Stimulated activated CD8-positive, alpha-beta memory T cell treated with anti-CD3 and anti-CD28 coated beads, Interleukin-4, amount 100 ng/mL, for 48 hours (primary cell): ENCODE results near the gene LRMDA.
"Not testable (repeated sequence)": the region's sequence is repeated elsewhere in the genome, so short reads cannot be mapped to it uniquely, and the experiment has no call there.

Experiments
- DNase-seq: peaks from one replicate; pipeline ENCODE4 v3.0.0-alpha.2; 2020

LRMDA gene

DNA sequence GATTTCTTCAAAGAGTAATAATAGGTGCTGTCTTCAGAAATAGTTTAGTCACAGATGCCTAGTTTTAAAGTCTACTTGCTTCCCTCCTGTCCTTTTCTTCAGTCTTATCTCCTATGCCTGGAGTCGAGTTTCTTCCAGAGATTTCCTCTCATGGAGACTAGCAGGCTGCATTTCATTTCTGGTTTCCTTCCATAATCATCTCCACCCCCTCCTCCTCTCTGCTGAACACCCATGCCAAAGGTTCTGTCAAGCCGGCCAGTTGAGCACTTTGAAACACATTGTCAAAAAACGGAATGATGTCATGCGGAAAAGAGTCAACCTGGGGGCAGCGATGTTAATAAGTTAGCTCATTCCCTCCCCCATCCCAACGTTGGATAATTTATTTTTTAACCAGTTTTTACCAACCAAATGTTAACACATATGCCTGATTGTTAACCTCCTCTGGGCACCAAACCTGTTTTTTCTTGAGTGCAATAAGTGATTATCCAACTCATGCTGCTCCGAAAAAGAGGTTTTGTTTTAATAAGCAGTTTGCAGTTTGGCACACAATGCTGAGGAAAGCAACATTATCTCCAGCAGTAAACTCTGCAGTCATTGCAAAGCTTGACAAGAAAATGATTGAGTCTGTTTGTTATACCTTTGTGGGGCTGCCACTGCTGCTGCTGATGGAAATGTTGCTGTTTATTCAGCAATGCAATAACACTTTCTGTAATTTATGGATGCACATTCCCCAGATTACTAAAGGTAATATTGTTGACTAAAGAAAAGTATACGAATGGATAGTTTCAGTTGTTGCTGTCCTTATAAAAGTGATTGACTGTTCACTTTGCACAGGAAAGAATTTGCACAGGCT is 161.6 kb downstream of the LRMDA start:
- DNase-seq, result no peak

DNA sequence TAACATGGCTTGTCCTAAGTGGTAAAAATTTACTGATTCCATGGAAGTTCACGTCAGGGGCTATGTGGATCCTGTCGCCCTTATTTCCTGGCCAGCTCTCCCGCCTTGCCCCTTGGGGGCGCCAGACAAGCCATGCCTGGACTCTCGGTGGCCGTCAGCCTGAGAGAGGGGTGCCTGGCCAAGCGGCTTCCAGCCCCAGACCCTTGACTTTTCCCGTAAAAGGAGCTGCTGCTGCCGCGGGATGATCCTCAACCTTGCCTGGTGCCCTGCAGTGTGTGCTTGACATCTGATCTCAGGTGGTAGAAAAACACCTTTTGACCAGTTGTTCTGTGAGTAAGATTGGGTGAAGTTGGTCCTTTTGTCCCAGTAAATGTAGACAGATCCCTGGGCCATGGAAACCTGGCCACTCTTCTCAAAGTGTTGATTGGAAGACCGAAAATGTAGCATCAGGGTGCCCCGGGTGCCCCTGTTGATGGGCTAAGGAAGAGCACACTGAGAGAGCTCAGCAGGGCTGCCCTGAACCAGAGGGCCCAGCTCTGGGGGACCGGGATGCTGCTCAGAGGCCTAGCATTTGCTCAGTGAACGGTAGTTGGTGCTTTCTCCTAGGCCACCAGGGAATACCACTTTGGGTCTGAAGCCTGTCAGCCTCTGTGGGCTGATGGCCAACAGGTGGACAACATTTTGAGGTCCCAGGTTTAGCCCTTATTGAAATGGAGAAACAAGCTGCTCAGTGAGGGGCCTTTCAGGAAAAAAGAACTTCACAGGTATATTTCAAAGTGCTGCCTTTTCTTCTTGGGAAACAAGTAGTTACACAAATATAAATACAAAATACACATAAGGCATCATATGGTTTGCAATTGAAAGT is 162.5 kb downstream of the LRMDA start:
- DNase-seq, result no peak

DNA sequence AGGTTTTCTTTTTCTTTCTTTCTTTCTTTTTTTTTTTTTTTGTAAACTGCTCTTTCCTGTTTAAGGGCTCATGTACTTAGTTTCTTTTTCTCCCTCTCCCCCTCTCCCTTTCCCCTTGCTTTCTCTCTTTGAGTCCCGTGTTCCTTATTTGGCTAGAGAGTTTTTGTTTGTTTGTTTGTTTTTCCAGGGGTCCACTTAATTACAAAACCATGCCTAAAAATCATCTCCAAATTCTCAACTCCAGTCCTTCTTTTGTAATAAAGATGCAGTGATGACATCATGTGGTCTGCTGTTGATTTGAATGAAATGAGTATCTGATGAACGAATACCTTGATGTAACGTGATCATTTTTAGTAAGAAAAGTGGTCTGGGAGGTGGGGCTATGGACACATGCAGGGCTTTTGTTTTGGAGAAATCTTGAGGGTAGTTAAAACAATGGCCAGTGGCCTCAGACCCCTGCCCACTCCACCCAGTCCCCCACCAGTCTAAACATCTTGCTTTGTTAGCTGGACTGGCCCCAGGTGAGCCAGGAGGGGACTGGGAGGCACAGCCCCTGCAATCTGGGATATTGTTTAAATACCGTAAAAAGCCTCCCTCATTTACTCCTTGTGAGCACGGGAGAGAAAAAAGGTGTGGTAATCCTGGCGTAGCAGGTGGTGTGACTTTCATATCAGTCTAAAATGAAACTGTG is 165.7 kb downstream of the LRMDA start:
- no peak for DNase-seq

- DNase-seq, result no peak
Observed at GRCh38 chr10:75597773-75598440, 166.5 kb downstream of the LRMDA start.

- DNase-seq, result no peak
Observed at GRCh38 chr10:75598998-75599397, 167.6 kb downstream of the LRMDA start.

GRCh38 chr10:75599875-75600648 is 168.6 kb downstream of the LRMDA start:
- no peak for DNase-seq

DNA sequence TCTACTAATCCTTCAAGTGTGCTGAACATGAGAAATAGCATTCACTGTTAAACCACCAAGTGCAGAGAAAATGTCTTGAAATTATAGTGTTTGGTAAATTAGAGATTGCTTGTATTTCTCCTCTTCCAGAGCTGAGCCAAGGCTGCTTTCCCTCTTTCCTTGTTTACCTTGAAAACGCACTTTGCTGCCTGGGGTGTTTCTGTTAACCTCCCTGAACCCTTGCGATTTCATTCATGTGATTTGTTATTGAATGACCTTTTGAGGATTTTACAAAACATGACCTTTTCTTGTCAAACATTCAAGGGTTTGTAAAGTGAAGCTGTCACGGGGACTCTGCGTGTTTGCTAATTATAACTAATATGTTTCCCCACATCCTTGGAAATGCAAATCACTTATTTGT is 169.4 kb downstream of the LRMDA start:
- no peak for DNase-seq

DNA sequence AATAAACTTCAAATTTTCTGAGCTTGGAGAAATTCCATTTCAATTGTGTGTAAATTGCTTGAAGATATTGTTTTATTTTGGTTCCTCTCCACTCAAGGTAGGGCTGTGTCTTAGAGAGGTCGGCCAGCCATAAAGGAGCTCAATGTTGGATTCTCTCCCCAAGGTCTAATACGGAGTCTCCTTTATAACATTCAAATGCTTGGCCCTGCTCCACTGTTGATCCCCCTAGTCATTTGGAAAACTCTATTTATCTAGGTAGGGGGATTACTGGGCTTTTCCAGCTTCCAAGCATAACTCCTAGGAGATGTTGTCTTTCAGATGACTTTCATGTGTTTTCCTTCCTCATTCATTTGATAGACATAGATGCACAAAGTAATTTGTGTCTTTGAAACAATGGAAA is 170.9 kb downstream of the LRMDA start:
- no peak for DNase-seq

DNA sequence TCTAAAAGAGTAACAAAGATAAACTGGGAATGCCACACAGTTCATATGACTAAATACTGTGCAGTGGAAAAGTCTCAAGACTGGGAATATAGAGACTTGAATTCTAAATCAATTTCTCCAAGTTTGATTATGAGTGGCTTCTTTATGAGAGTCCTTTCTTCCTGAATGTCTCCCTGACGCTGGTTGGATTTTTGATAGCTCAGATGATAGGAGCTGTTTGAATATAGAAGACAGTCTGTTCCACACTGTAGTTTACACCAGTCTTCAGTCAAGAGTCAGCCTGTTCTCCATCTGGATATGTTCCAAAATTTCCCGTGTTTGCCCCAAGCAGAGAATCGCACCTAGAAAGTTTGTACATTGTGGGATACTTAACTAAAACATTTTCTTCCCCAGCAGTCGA is 173.7 kb downstream of the LRMDA start:
- no peak for DNase-seq

DNA sequence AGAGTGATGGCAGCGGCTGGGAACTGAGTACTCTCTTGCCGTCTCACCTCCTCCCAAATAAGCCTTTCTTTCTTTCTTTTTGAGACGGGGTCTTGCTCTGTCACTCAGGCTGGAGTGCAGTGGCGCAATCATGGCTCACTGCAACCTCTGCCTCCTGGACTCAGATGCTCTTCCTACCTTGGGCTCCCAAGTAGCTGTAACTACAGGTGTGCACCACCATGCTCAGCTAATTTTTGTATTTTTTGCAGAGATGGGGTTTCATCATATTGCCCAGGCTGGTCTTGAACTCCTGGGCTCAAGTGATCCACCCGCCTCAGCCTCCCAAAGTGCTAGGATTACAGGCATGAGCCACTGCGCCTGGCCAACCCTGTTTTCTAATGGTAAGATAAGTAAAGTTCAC is 174.4 kb downstream of the LRMDA start:
- DNase-seq, result not testable (repeated sequence)

DNA sequence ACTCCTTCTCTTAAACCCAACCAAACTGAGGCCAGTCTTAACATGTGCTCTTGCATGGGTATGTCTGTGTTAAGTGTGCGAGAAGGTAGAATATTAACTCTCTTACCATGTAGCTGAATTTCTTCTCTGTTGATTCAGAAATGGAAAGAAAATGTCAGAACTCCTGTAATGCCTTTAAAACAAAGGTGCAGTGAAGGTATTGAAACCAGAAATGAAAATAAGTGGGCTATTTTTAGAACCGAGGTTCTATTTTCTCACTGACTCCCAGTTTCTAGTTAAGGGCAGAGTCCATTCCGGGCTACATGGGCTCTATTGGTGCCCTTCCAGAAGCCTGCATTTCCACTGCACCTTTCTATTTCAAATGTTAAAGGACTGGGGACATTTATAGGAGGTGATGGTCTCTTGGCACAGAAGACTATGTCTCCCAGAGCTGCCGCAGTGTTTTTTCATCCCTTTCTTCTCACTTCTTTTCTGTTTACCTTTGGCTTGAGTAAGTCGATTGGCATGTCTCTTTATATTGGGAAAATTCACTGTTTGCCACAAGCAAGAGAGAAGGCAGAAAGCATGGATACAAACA is 174.9 kb downstream of the LRMDA start:
- DNase-seq, result no peak

- no peak for DNase-seq
Observed at GRCh38 chr10:75607576-75607975, 176.2 kb downstream of the LRMDA start.

DNA sequence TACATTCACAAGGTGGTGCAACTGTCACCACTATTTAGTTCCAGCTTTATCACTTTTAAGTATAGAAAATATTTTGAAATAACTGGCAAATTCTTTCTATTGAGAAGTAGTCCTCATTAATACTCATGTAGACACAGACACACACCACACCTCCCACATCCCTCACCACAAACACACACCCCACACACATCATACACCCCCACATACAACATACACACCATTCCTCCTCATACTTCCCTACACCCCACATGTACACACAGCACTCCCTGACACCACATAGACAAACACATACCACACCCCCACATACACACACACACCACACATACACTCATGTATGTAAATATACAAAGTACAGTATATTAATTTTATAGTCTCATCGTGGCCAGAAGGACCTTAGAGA is 178.8 kb downstream of the LRMDA start:
- DNase-seq, result no peak

DNA sequence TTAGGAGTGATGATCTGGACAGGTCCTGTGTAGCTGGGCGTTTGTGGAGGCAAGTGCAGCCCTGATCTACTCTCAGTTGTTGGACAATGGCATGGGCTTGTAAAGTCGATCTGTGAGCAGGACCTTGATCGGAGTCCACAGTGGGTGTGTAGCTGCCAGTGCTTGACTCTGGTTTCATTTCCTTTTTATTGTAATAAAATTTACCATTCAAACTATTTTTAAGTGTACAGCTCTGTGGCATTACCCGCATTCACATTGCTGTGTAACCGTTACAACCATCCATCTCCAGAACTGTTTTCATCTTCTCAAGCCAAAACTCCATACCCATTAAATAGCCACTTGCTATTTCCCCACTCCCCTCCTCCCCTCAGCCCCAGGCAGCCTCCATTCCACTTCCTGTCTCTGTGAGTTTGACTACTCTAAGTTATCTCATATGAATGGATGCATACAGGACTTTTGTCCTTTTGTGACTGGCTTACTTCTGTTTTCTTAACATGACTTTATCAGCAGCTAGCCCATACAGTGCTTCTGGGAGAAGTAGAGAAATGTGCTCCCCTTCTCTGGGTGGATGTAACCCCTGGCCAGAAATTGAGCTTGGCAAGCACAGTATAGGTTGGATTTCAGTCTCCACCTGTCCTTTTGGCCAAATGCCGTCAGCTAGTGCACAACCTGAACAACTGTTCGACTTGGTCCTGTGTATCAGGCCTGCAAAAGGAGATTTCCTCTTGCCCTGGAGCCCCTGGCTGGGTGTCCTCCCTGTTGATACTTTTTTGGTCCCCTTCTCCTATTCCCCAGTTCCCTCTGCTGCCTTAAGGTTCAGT is 180.0 kb downstream of the LRMDA start:
- DNase-seq, result no peak

- DNase-seq, result no peak
Observed at GRCh38 chr10:75611993-75612372, 180.6 kb downstream of the LRMDA start.

GRCh38 chr10:75612904-75613684 is 181.7 kb downstream of the LRMDA start:
- DNase-seq, result no peak

DNA sequence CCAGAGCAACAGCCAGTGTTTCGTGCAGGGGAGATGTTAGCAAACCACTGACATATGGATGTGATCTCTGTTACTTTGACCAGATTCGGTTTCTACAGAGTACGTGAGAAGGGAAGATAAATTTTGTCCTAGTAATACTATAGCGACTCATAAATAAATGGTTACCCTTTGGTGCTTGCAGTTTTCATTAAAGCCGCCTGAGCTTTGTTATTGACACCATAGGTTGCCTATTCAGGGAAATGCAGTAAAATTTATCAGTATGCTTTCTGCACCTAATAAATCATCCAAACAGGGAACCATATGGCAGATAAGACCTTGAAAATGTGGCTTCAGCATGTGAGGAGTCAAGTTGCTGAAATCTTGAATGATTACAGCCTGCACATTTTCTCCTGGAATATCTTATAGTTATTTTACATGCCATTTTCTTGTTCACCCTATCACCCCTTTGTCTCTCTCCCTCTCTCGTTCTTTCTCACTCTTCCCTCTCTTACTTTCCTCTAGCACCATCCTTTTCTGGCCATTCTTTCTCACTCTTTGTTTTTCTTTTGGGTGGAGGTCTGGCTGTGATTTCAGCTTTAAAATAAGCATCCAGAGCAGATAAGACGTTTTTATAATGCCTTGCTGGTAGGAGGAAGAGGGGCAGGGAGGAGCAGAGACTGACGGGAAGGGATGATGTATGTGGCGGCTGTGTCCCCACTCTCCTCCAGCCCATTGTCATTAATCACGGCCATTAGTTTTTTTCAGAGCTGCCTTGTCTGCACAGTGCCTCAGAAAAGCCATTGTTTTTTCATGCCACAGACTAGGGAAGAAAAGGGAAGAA is 182.5 kb downstream of the LRMDA start:
- DNase-seq, result no peak

- DNase-seq, result no peak
Observed at GRCh38 chr10:75616076-75616475, 184.7 kb downstream of the LRMDA start.

DNA sequence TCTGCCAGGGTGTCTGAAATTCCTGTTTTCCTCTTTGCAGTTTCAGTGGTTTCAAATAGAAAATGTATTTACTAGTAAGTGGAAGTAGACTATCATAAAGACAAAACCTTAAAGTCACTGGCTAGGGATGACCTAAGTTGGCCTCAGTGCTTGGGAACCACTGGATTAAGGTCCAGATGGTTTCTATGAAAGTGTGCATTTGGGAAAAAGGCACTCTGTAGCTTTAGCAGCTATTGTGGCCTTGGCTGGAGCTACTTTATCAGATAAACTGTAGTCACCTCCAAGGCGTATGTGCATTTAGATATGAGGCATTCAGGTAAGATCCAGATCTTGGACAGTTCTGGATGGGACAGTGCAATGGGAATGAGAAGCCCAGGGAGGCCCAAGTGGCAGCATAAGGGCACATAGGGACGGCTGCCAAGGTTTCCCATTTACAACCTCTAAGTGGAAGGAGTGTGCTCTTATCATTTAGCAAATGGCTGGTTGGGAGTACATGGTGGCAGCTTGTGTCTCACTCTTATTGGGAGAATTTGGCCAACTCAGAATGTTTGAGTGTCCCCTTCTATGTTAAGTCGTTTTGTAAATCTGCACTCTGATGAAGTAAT is 185.6 kb downstream of the LRMDA start:
- no peak for DNase-seq
